CD14-positive monocyte (primary cell): Measurements from ENCODE around the gene ARSB. TPM values are rescaled to one million over a fixed set of nuclear protein-coding genes. Genes with fewer than 3 reads are reported as not detected.

Source experiments
- DNase-seq, 3 donors: peaks; one replicate each; pipeline ENCODE4 v3.0.0-alpha.2; 2011 to 2022
- H2AFZ ChIP-seq: 2 replicates; pipeline ENCODE4 v1.6.0; 2012; ENCODE audit warnings: mild to moderate bottlenecking, low read depth, low read length, inconsistent platforms; ENCODE audit not compliant: insufficient read depth, poor library complexity, severe bottlenecking
- H3K27ac ChIP-seq, 2 donors: 1 replicate in 1 of 2; 2 replicates in 1 of 2; pipeline ENCODE4 v1.5.1; 2012 to 2013; ENCODE audit warnings: low read length in 2 of 2, control low read depth in 1 of 2, inconsistent platforms in 1 of 2, low read depth in 1 of 2, mild to moderate bottlenecking in 1 of 2
- H3K27me3 ChIP-seq, 2 donors: one replicate each; pipeline versions ENCODE4 v1.6.0 to v1.6.1; 2011 to 2013; ENCODE audit warnings: low read length in 2 of 2; ENCODE audit not compliant: control insufficient read depth in 2 of 2, insufficient read depth in 2 of 2
- H3K36me3 ChIP-seq, 2 donors: replicated peaks in 1 of 2; 1 replicate in 1 of 2; 2 replicates in 1 of 2; pipeline versions ENCODE4 v1.5.1 to v1.6.1; 2012 to 2013; ENCODE audit warnings: low read length in 2 of 2, control low read depth in 1 of 2, inconsistent platforms in 1 of 2, mild to moderate bottlenecking in 1 of 2; ENCODE audit not compliant: insufficient read depth in 2 of 2, control insufficient read depth in 1 of 2
- H3K4me1 ChIP-seq, 2 donors: 1 replicate in 1 of 2; 2 replicates in 1 of 2; pipeline versions ENCODE4 v1.5.1 to v1.6.1; 2012 to 2013; ENCODE audit warnings: low read length in 2 of 2, control low read depth in 1 of 2, inconsistent platforms in 1 of 2, mild to moderate bottlenecking in 1 of 2, moderate library complexity in 1 of 2; ENCODE audit not compliant: insufficient read depth in 2 of 2, control insufficient read depth in 1 of 2
- H3K4me2 ChIP-seq: replicated peaks from 2 replicates; pipeline ENCODE3; 2012; ENCODE audit warnings: low read length, moderate library complexity, mild to moderate bottlenecking; ENCODE audit not compliant: poor library complexity, severe bottlenecking; ENCODE audit errors: extremely low read depth
- H3K4me3 ChIP-seq, 3 experiments: fragments of 200-600 bp in 1 of 3; sonication (generic) in 1 of 3; replicated peaks in 1 of 3; 1 replicate in 2 of 3; 2 replicates in 1 of 3; pipeline ENCODE4 v1.5.1; 2011 to 2013; ENCODE audit warnings: low read length in 3 of 3, mild to moderate bottlenecking in 3 of 3, control low read depth in 2 of 3, low read depth in 2 of 3, inconsistent platforms in 1 of 3, moderate library complexity in 1 of 3
- H3K79me2 ChIP-seq: 2 replicates; pipeline ENCODE4 v1.6.0; 2012; ENCODE audit warnings: mild to moderate bottlenecking, control low read depth, inconsistent platforms, low read length, moderate library complexity; ENCODE audit not compliant: insufficient read depth
- H3K9ac ChIP-seq: 2 replicates; pipeline ENCODE4 v1.6.0; 2017; ENCODE audit warnings: low read length, mild to moderate bottlenecking; ENCODE audit not compliant: insufficient read depth, poor library complexity, severe bottlenecking
- H3K9me3 ChIP-seq, 2 donors: replicated peaks in 1 of 2; 1 replicate in 1 of 2; 2 replicates in 1 of 2; pipeline versions ENCODE4 v1.5.1 to v1.6.1; 2012 to 2013; ENCODE audit warnings: low read length in 2 of 2, control low read depth in 1 of 2; ENCODE audit not compliant: control insufficient read depth in 1 of 2, insufficient read depth in 1 of 2
- H4K20me1 ChIP-seq: 2 replicates; pipeline ENCODE4 v1.6.0; 2012; ENCODE audit warnings: mild to moderate bottlenecking, low read length, control low read depth, moderate library complexity; ENCODE audit not compliant: insufficient read depth
- H3K27ac Mint-ChIP-seq, 7 donors: one replicate each; pipeline ENCODE4 v1.8.0; 2020; ENCODE audit warnings: mild to moderate bottlenecking in 7 of 7, mixed read lengths in 7 of 7, moderate library complexity in 6 of 7, inconsistent platforms in 2 of 7
- H3K27me3 Mint-ChIP-seq, 3 donors: one replicate each; pipeline ENCODE4 v1.8.0; 2021 to 2022; ENCODE audit warnings: low read depth in 3 of 3, mild to moderate bottlenecking in 3 of 3, mixed read lengths in 3 of 3, moderate library complexity in 3 of 3, inconsistent platforms in 1 of 3
- H3K36me3 Mint-ChIP-seq, 2 donors: one replicate each; pipeline ENCODE4 v1.8.0; 2020; ENCODE audit warnings: mixed read lengths in 2 of 2, inconsistent platforms in 1 of 2, mild to moderate bottlenecking in 1 of 2
- H3K4me1 Mint-ChIP-seq: one replicate; pipeline ENCODE4 v1.8.0; 2020; ENCODE audit warnings: mild to moderate bottlenecking, mixed read lengths
- H3K4me3 Mint-ChIP-seq, 2 donors: one replicate each; pipeline ENCODE4 v1.8.0; 2020; ENCODE audit warnings: mild to moderate bottlenecking in 2 of 2, mixed read lengths in 2 of 2, moderate library complexity in 1 of 2
- H3K9me3 Mint-ChIP-seq, 7 donors: one replicate each; pipeline ENCODE4 v1.8.0; 2020 to 2022; ENCODE audit warnings: mixed read lengths in 7 of 7, mild to moderate bottlenecking in 6 of 7, moderate library complexity in 6 of 7, inconsistent platforms in 2 of 7
- CTCF ChIP-seq: fragments of 200-600 bp; IDR thresholded peaks from one replicate; pipeline ENCODE4 v1.8.0; 2022; ENCODE audit warnings: antibody characterized with exemption, mild to moderate bottlenecking
- WGBS: methylation state at CpG from one replicate; pipeline ENCODE4 v1.1.5; 2013; ENCODE audit warnings: missing lambda C conversion rate; ENCODE audit not compliant: insufficient coverage; 5-methylcytosine and 5-hydroxymethylcytosine counted together
- intact Hi-C, 2 donors: fragments of 100-400 bp; cut with micrococcal nuclease; formaldehyde crosslinking; loops; one replicate each; pipeline versions ENCODE4 v1.15.0 to v1.15.1; 2023
- polyA plus RNA-seq, 3 donors: library from polyadenylated mRNA; depleted of rRNA in 1 of 3; unstranded in 2 of 3; stranded (reverse) in 1 of 3; fragments of 300-500 nt in 2 of 3; fragments of >200 nt in 1 of 3; fragmentation: Illumina TruSeq in 2 of 3; gene quantifications; 1 replicate in 2 of 3; 2 replicates in 1 of 3; pipeline ENCODE4 v1.2.3, GENCODE V29; 2012 to 2021

ARSB gene
- polyA plus RNA-seq, 3 donors: 18.0 to 28.7 (median 18.1) TPM

- TF ChIP-seq CTCF: no peak
- Histone ChIP-seq H3K79me2 (no peaks in the 10 kb centered on the region), H3K36me3 (peaks cover 6 to 11% of the 10 kb centered on the region in 2 donors), H2AFZ (no peak overlapping the region), H3K9ac (no peak overlapping the region), H3K4me1 (peaks cover 6 to 8% of the 10 kb centered on the region in 2 donors), H4K20me1 (peaks cover 10% of the 10 kb centered on the region), H3K9me3 (no peaks in the 10 kb centered on the region), H3K27ac (no peak overlapping the region), H3K4me2 (no peak overlapping the region), H3K4me3 (no peak overlapping the region), H3K27me3 (no peaks in the 10 kb centered on the region)
- WGBS: 100% methylated on average over 1 of the region's 6 CpGs
- intact Hi-C loops: no loop called here
- Mint-ChIP-seq H3K4me3 (no peak overlapping the region), H3K9me3 (peaks cover 0 to 3% (median 0%) of the 10 kb centered on the region in 7 donors), H3K36me3 (peaks cover 13 to 29% of the 10 kb centered on the region in 2 donors), H3K27ac (no peak overlapping the region), H3K27me3 (no peaks in the 10 kb centered on the region), H3K4me1 (peaks cover 18% of the 10 kb centered on the region)
- DNase-seq: no peak
Measured at GRCh38 chr5:78889369-78890140, 95.6 kb downstream of the ARSB start.

- Mint-ChIP-seq H3K36me3 (peaks cover 19 to 32% of the 10 kb centered on the region in 2 donors), H3K4me1 (peaks cover 16% of the 10 kb centered on the region), H3K27me3 (no peaks in the 10 kb centered on the region), H3K27ac (no peak overlapping the region), H3K4me3 (no peak overlapping the region), H3K9me3 (peaks cover 0 to 3% (median 0%) of the 10 kb centered on the region in 7 donors)
- Histone ChIP-seq H3K4me2 (no peak overlapping the region), H3K4me1 (peaks cover 6 to 8% of the 10 kb centered on the region in 2 donors), H3K4me3 (no peak overlapping the region), H3K79me2 (no peaks in the 10 kb centered on the region), H2AFZ (no peak overlapping the region), H3K36me3 (peaks cover 8 to 18% of the 10 kb centered on the region in 2 donors), H3K27me3 (no peaks in the 10 kb centered on the region), H3K9me3 (no peaks in the 10 kb centered on the region), H3K27ac (no peak overlapping the region), H4K20me1 (peaks cover 10% of the 10 kb centered on the region), H3K9ac (no peak overlapping the region)
- WGBS: 94% methylated on average over 3 of the region's 10 CpGs
- intact Hi-C loops: no loop called here
- no peak for TF ChIP-seq CTCF
- no peak for DNase-seq
Measured at GRCh38 chr5:78888580-78889368, 96.3 kb downstream of the ARSB start.
